HCT116 (cell line): ENCODE measurements around the gene SKA1.

Experiments
- CEBPB ChIP-seq: IDR thresholded peaks from 2 replicates; pipeline ENCODE4 v1.6.1; 2012; ENCODE audit warnings: low read depth
- EZH2phosphoT487 ChIP-seq: fragments of 200-600 bp; IDR thresholded peaks from 2 replicates; pipeline ENCODE4 v1.6.1; 2018; ENCODE audit warnings: antibody characterized with exemption, borderline replicate concordance
- REST ChIP-seq: IDR thresholded peaks from 2 replicates; pipeline ENCODE4 v1.6.1; 2012; ENCODE audit warnings: low read depth
- ZBTB33 ChIP-seq: IDR thresholded peaks from 2 replicates; pipeline ENCODE4 v1.6.1; 2011; ENCODE audit warnings: mild to moderate bottlenecking, low read length, moderate library complexity; ENCODE audit not compliant: insufficient replicate concordance; ENCODE audit errors: extremely low read depth
- TF ChIP-seq, protein P1 (sequence below): IDR thresholded peaks from 2 replicates; pipeline ENCODE4 v1.6.1; 2012

DNA sequence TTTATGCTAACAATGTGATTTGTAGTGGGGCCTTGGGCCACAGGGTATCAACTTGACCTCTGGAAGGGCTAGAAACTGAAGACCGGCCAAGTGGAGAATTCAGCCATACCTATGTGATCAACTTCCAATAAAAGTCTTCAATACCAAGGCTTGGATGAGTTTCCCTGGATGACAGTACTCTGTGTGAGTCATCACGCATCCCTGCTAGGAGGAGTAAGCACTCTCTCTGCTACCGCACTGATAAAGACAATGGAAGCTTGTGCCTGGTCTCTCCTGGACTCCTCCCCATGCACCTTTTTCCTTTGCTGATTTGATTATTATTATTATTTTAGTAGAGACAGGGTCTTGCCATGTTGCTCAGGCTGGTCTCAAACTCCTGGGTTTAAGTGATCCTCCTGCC, 58.1 kb downstream of the SKA1 start:
- TF ChIP-seq EZH2phosphoT487 (no peak), ZBTB33 (no peak), CEBPB (no peak), REST (no peak)
- TF ChIP-seq, protein P1, sequence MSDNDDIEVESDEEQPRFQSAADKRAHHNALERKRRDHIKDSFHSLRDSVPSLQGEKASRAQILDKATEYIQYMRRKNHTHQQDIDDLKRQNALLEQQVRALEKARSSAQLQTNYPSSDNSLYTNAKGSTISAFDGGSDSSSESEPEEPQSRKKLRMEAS: no peak
